Testis (tissue), 3 donors: Measurements from ENCODE around the gene ZSCAN2. TPM values are rescaled to one million over a fixed set of nuclear protein-coding genes. Genes with fewer than 3 reads are reported as not detected.
A peak's percentile ranks its signal among the peaks of the same experiment; 100 is the strongest.

Experiments
- DNase-seq: peaks from one replicate; pipeline ENCODE4 v3.0.0-alpha.2; 2019
- H3K27ac ChIP-seq, 2 donors: fragments of 200-600 bp; sonication (generic); one replicate each; pipeline ENCODE4 v1.5.1; 2019
- H3K27me3 ChIP-seq: fragments of 200-600 bp; sonication (generic); one replicate; pipeline ENCODE4 v1.5.1; 2019
- H3K36me3 ChIP-seq: fragments of 200-600 bp; sonication (generic); one replicate; pipeline ENCODE4 v1.5.1; 2017; ENCODE audit warnings: low read depth; ENCODE audit errors: missing control alignments
- H3K4me1 ChIP-seq: fragments of 200-600 bp; sonication (generic); one replicate; pipeline ENCODE4 v1.5.1; 2019
- H3K4me3 ChIP-seq, 2 donors: fragments of 200-600 bp; sonication (generic); one replicate each; pipeline ENCODE4 v1.5.1; 2017 to 2019
- H3K9me3 ChIP-seq: fragments of 200-600 bp; sonication (generic); one replicate; pipeline ENCODE4 v1.5.1; 2017
- POLR2A ChIP-seq: fragments of 450-650 bp; IDR thresholded peaks from one replicate; pipeline ENCODE4 v1.6.1; 2017; ENCODE audit warnings: antibody characterized with exemption, mild to moderate bottlenecking, moderate library complexity
- WGBS, 2 donors: methylation state at CpG; one replicate each; pipeline ENCODE4 v1.1.5; 2018; 5-methylcytosine and 5-hydroxymethylcytosine counted together
- intact Hi-C: fragments of 100-400 bp; cut with DNase I; formaldehyde crosslinking; loops from one replicate; pipeline ENCODE4 v1.15.1; 2023; ENCODE audit warnings: low total_unique reads
- polyA plus RNA-seq: library from polyadenylated mRNA; stranded (reverse); fragments of 350-450 nt; fragmentation: Illumina TruSeq; extraction: RNeasy Lipid Tissue Mini Kit (QIAGEN cat#74804); gene quantifications from one replicate; pipeline ENCODE4 v1.2.3, GENCODE V29; 2014; ENCODE audit warnings: low read depth, low replicate concordance; ENCODE audit not compliant: insufficient read depth
- total RNA-seq, 2 donors: library from RNA; depleted of rRNA; stranded (reverse); fragments of >200 nt; gene quantifications; one replicate each; pipeline ENCODE4 v1.2.3, GENCODE V29; 2016
- TF ChIP-seq, protein P1 (sequence below), 3 experiments: fragments of 450-650 bp in 2 of 3; fragments of 200-600 bp in 1 of 3; sonication (generic) in 1 of 3; IDR thresholded peaks; one replicate each; pipeline ENCODE4 v1.5.1; 2016 to 2019; ENCODE audit warnings: antibody characterized with exemption in 3 of 3, mild to moderate bottlenecking in 2 of 3, moderate library complexity in 1 of 3

ZSCAN2 gene
- total and polyA plus RNA-seq, 3 donors from 2014 or later, result 15.3 to 18.6 (median 16.1) TPM

DNA sequence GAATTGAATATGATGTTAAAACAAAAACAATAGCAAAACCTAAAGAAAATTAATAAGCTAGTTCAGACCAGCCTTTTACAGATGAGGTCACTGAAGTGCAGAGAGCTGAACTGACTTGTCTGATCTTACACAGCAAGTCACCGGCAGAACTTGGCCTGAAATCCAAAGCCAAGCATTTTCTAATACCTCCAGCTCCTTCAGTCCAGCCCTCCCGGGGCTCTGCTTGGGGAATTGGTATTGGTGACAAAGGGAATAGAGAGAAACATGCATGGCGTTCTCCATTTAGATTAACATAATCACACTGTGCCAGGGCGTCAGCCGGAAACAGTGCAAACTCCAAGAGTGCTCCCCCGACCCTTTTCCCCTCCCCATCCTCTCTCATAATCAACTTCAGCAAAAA is 14.1 kb upstream of the ZSCAN2 start:
- no peaks in the 10 kb centered on the region for H3K9me3 ChIP-seq
- no peak overlapping the region for H3K27ac ChIP-seq
- H3K27me3 ChIP-seq, result no peaks in the 10 kb centered on the region
- TF ChIP-seq POLR2A, result no peak
- TF ChIP-seq, protein P1, sequence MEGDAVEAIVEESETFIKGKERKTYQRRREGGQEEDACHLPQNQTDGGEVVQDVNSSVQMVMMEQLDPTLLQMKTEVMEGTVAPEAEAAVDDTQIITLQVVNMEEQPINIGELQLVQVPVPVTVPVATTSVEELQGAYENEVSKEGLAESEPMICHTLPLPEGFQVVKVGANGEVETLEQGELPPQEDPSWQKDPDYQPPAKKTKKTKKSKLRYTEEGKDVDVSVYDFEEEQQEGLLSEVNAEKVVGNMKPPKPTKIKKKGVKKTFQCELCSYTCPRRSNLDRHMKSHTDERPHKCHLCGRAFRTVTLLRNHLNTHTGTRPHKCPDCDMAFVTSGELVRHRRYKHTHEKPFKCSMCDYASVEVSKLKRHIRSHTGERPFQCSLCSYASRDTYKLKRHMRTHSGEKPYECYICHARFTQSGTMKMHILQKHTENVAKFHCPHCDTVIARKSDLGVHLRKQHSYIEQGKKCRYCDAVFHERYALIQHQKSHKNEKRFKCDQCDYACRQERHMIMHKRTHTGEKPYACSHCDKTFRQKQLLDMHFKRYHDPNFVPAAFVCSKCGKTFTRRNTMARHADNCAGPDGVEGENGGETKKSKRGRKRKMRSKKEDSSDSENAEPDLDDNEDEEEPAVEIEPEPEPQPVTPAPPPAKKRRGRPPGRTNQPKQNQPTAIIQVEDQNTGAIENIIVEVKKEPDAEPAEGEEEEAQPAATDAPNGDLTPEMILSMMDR (IDR thresholded peaks at IDR 0.05), result no peak
- H3K4me3 ChIP-seq, result no peak overlapping the region
- WGBS, 2 donors, result 77 to 80% methylated on average over 6 of the region's 6 CpGs
- no peak for DNase-seq
- intact Hi-C loops, result no loop called here
- no peaks in the 10 kb centered on the region for H3K36me3 ChIP-seq
- no peaks in the 10 kb centered on the region for H3K4me1 ChIP-seq

DNA sequence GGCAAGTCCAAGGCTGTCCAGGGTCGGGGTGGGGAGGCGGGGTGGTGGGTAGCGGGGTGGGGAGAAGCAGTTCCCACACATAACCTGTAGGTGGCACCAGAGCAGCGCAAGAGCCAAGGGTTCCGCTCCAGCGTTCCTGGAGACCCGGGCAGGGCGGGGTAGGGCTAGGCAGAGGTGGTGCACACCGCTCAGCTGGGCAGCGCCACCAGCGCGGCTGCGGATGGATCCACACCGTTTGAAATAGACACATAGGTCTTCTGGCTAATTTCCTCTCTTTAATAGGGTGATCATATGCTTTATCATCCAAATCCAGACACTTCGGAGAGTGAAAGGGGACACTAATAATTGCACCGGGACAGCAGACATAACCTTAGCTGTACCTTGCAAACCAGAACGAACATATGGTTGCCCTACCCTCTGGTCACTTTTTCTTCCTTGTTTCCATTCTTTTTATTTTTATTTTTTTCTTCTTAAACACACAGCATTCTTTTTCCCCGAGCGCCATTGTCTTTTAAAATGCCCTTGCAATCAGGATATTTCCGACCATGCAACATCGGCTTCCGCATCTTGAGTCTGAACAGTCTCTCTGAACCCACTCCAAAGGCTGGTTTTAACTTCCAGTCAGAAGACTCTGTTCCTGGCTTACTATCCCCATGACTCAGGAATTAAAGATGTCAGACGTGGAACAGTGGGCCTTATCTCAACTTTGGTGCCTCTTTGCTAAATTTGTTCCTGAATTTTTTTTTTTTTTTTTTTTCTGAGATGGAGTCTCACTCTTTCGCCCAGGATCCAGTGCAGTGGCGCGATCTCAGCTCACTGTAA is 12.5 kb upstream of the ZSCAN2 start:
- DNase-seq, result peak; percentile 91
- Histone ChIP-seq H3K36me3 (no peaks in the 10 kb centered on the region), H3K9me3 (no peaks in the 10 kb centered on the region), H3K4me3 (peak overlapping the region; percentile 25 to 32), H3K27me3 (no peaks in the 10 kb centered on the region), H3K4me1 (no peaks in the 10 kb centered on the region), H3K27ac (no peak overlapping the region)
- TF ChIP-seq, protein P1 (IDR thresholded peaks at IDR 0.05), result peak in 2 of 3 experiments; percentile 53 to 92
- TF ChIP-seq POLR2A, result no peak
- WGBS, 2 donors, result 15 to 22% methylated on average over 16 to 26 of the region's 26 CpGs
- intact Hi-C loops, result no loop called here

DNA sequence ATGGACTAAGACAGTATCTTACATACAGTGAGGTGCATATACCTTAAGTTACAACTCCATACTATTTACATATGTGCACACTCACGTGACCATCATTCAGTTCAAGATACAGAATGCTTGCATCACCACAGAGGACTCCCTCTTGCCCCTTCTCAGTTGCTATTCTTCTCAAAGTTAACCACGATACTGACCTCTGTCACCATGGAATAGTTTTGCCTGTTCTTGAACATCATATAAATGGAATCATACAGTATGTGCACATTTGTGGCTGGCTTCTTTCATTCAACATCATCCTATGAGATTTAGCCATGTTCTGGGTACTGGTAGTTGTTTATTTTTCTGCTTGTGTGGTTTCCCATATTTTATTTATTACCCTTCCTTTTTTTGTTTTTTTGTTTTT is 10.4 kb upstream of the ZSCAN2 start:
- Histone ChIP-seq H3K27ac (no peak overlapping the region), H3K27me3 (no peaks in the 10 kb centered on the region), H3K4me3 (no peak overlapping the region), H3K4me1 (no peaks in the 10 kb centered on the region), H3K36me3 (no peaks in the 10 kb centered on the region), H3K9me3 (no peaks in the 10 kb centered on the region)
- DNase-seq, result no peak
- WGBS, 2 donors, result 85 to 91% methylated on average over 2 of the region's 2 CpGs
- TF ChIP-seq, protein P1 (IDR thresholded peaks at IDR 0.05), result no peak
- TF ChIP-seq POLR2A, result no peak
- intact Hi-C loops, result no loop called here

DNA sequence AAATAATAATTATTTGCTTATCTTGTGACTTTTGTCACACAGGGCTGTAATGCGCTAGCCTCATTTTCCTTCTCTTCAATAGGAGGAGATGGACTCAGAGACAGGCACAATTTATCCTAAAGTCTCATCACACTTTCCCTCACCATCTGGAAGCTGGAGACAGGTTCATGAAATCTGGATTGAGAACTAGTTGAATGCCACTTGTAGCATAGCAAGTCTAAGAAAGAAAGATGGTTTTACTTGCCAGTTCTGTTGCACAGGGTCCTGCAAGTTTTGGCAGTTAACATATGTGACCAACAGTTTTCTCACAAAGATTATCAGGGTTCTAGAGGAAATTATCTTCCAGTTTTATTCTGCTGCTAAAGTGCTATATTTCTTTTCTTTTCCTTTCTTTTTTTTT is 9.0 kb upstream of the ZSCAN2 start:
- 94 to 100% methylated on average over 1 of the region's 1 CpG for WGBS, 2 donors
- no peak overlapping the region for H3K27ac ChIP-seq
- H3K9me3 ChIP-seq, result no peaks in the 10 kb centered on the region
- TF ChIP-seq, protein P1 (IDR thresholded peaks at IDR 0.05), result no peak
- no peak for TF ChIP-seq POLR2A
- H3K4me1 ChIP-seq, result no peaks in the 10 kb centered on the region
- intact Hi-C loops, result no loop called here
- no peaks in the 10 kb centered on the region for H3K27me3 ChIP-seq
- H3K36me3 ChIP-seq, result no peaks in the 10 kb centered on the region
- DNase-seq, result no peak
- no peak overlapping the region for H3K4me3 ChIP-seq
